Activated CD4-positive, alpha-beta memory T cell treated with anti-CD3 and anti-CD28 coated beads, Interleukin-2, amount 10 ng/mL, durations not matched to agents 7 days and 5 days (primary cell): ENCODE measurements around the gene NAAA. TPM values are rescaled to one million over a fixed set of nuclear protein-coding genes. Genes with fewer than 3 reads are reported as not detected.

ENCODE experiments used
- CTCF ChIA-PET: fragments of 350-600 bp; sonication (Branson Sonifier 250); formaldehyde crosslinking; loops from one replicate; lab custom pipeline; 2021; ENCODE audit warnings: antibody characterized with exemption, inconsistent platforms; lab: Charles Lee
- POLR2A ChIA-PET: fragments of 350-600 bp; sonication (Branson Sonifier 250); formaldehyde crosslinking; loops from one replicate; lab custom pipeline; 2021; ENCODE audit warnings: antibody characterized with exemption; lab: Charles Lee
- DNase-seq: peaks from one replicate; pipeline ENCODE4 v3.0.0-alpha.2; 2020
- H3K27ac Mint-ChIP-seq: one replicate; pipeline ENCODE4 v1.8.0; 2021; ENCODE audit warnings: mild to moderate bottlenecking, mixed read lengths
- H3K27me3 Mint-ChIP-seq: one replicate; pipeline ENCODE4 v1.8.0; 2021; ENCODE audit warnings: mixed read lengths
- H3K36me3 Mint-ChIP-seq: one replicate; pipeline ENCODE4 v1.8.0; 2021; ENCODE audit warnings: low read depth, mixed read lengths
- H3K4me1 Mint-ChIP-seq: one replicate; pipeline ENCODE4 v1.8.0; 2021; ENCODE audit warnings: mixed read lengths
- H3K4me3 Mint-ChIP-seq: one replicate; pipeline ENCODE4 v1.8.0; 2021; ENCODE audit warnings: mild to moderate bottlenecking, mixed read lengths
- H3K9me3 Mint-ChIP-seq: one replicate; pipeline ENCODE4 v1.8.0; 2021; ENCODE audit warnings: mixed read lengths
- total RNA-seq, 2 experiments: library from RNA; stranded (reverse); gene quantifications; one replicate each; pipeline ENCODE4 v1.2.3, GENCODE V29; 2021

Gene NAAA
- total RNA-seq, 2 experiments from 2014 or later, result 38.7 to 39.3 TPM

DNA sequence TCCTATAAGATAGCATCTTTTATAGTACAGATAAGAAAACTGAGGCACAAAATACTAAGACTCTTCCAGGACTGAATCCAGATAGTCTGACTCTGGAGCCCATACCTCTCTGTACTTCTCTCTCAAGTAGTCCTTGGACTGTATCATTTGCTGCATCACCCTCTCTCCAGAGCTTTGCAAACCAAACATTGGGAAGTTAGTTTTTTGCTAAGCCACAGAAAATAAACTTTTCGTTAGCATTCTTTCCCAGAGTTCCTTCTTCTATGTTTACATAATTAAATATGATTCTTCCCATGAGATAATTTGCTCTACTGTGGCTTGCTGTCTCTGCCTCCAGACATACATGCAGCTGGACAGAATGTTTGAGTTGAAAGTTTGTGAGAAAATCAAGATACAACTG is 60.5 kb downstream of the NAAA start:
- ChIA-PET POLR2A (no interaction called here), CTCF (no interaction called here)
- no peak overlapping the region for H3K4me3 Mint-ChIP-seq
- DNase-seq, result no peak
- peaks cover 16% of the 10 kb centered on the region for H3K27me3 Mint-ChIP-seq
- peaks cover 6% of the 10 kb centered on the region for H3K4me1 Mint-ChIP-seq
- no peak overlapping the region for H3K27ac Mint-ChIP-seq
- H3K9me3 Mint-ChIP-seq, result no peaks in the 10 kb centered on the region
- no peaks in the 10 kb centered on the region for H3K36me3 Mint-ChIP-seq

GRCh38 chr4:75878246-75878756 is 62.5 kb downstream of the NAAA start:
- Mint-ChIP-seq H3K27me3 (peaks cover 16% of the 10 kb centered on the region), H3K4me3 (no peak overlapping the region), H3K4me1 (peaks cover 6% of the 10 kb centered on the region), H3K9me3 (no peaks in the 10 kb centered on the region), H3K36me3 (no peaks in the 10 kb centered on the region), H3K27ac (no peak overlapping the region)
- DNase-seq, result no peak
- POLR2A ChIA-PET, result no interaction called here
- CTCF ChIA-PET, result interaction anchor here (2.1 kb wide), 1 partner anchor 18 kb away, joined by 6 read pairs; no protein-coding TSS in a partner anchor

GRCh38 chr4:75876218-75876617 is 64.6 kb downstream of the NAAA start:
- CTCF ChIA-PET, result no interaction called here
- no peak overlapping the region for H3K4me3 Mint-ChIP-seq
- POLR2A ChIA-PET, result interaction anchor here (0.6 kb wide), 1 partner anchor 963 kb away, joined by 3 read pairs; no protein-coding TSS in a partner anchor
- peaks cover 16% of the 10 kb centered on the region for H3K27me3 Mint-ChIP-seq
- no peaks in the 10 kb centered on the region for H3K36me3 Mint-ChIP-seq
- no peaks in the 10 kb centered on the region for H3K9me3 Mint-ChIP-seq
- no peak overlapping the region for H3K27ac Mint-ChIP-seq
- no peaks in the 10 kb centered on the region for H3K4me1 Mint-ChIP-seq
- no peak for DNase-seq

GRCh38 chr4:75869100-75869499 is 71.7 kb downstream of the NAAA start:
- ChIA-PET CTCF (interaction anchor here (1.0 to 1.8 kb wide), 2 partner anchors 21 to 47 kb away, joined by 3 to 10 read pairs; no protein-coding TSS in a partner anchor), POLR2A (no interaction called here)
- Mint-ChIP-seq H3K4me3 (no peak overlapping the region), H3K27me3 (no peaks in the 10 kb centered on the region), H3K36me3 (no peaks in the 10 kb centered on the region), H3K27ac (no peak overlapping the region), H3K9me3 (no peaks in the 10 kb centered on the region), H3K4me1 (no peaks in the 10 kb centered on the region)
- no peak for DNase-seq

DNA sequence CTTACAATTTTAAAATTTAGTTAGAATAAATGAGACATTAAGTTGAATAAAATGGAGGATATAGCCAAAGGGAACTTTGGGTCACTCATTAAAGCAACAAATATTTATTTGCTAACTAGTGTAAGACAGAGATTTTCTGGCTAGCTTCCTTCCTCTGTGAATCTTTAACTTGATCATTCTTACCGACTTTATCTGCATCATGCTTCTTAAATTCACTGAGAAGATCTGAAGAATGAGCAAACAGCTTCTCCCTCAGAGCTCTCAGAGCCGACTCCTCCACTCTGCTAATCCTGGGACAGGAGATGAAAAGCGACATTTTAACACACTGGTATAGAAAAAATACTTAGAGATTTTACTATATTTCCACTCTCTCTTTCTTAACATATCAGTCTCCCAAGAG is 73.7 kb downstream of the NAAA start:
- Mint-ChIP-seq H3K4me3 (no peak overlapping the region), H3K27me3 (no peaks in the 10 kb centered on the region), H3K36me3 (no peaks in the 10 kb centered on the region), H3K4me1 (no peaks in the 10 kb centered on the region), H3K27ac (no peak overlapping the region), H3K9me3 (no peaks in the 10 kb centered on the region)
- ChIA-PET CTCF (no interaction called here), POLR2A (no interaction called here)
- DNase-seq, result no peak

Other genes with a start within 250 kb of the NAAA start
- 10 to 100 TPM; 43.4 to 45.9 TPM for gene USO1, start 216.4 kb downstream of the NAAA start, total RNA-seq
- under 1 TPM in 1 of 2 experiments, not detected in 1; 0.15 TPM for gene PPEF2, start 38.6 kb downstream of the NAAA start, total RNA-seq
- gene SDAD1, start 49.9 kb upstream of the NAAA start, total RNA-seq, result 10 to 100 TPM; 39.1 to 43.0 TPM
- gene CXCL9, start 66.5 kb upstream of the NAAA start, total RNA-seq, result not detected
- 1 to 10 TPM; 1.3 to 1.5 TPM for gene CXCL10, start 82.5 kb upstream of the NAAA start, total RNA-seq
- under 1 TPM; 0.28 to 0.33 TPM for gene CXCL11, start 95.1 kb upstream of the NAAA start, total RNA-seq
- gene ART3, start 133.7 kb upstream of the NAAA start, total RNA-seq, result under 1 TPM; 0.30 to 0.95 TPM
- gene NUP54, start 207.4 kb upstream of the NAAA start, total RNA-seq, result 10 to 100 TPM; 48.9 to 58.6 TPM